Stimulated activated CD4-positive, alpha-beta T cell treated with anti-CD3 and anti-CD28 coated beads, Interleukin-2, amount 100 ng/mL, for 48 hours (primary cell): Measurements from ENCODE around the gene GGA3.
A peak's percentile ranks its signal among the peaks of the same experiment; 100 is the strongest.
"Not testable (repeated sequence)": the region's sequence is repeated elsewhere in the genome, so short reads cannot be mapped to it uniquely, and the experiment has no call there.

Source experiments
- DNase-seq, 2 donors: peaks; one replicate each; pipeline ENCODE4 v3.0.0-alpha.2; 2020

Gene GGA3

DNA sequence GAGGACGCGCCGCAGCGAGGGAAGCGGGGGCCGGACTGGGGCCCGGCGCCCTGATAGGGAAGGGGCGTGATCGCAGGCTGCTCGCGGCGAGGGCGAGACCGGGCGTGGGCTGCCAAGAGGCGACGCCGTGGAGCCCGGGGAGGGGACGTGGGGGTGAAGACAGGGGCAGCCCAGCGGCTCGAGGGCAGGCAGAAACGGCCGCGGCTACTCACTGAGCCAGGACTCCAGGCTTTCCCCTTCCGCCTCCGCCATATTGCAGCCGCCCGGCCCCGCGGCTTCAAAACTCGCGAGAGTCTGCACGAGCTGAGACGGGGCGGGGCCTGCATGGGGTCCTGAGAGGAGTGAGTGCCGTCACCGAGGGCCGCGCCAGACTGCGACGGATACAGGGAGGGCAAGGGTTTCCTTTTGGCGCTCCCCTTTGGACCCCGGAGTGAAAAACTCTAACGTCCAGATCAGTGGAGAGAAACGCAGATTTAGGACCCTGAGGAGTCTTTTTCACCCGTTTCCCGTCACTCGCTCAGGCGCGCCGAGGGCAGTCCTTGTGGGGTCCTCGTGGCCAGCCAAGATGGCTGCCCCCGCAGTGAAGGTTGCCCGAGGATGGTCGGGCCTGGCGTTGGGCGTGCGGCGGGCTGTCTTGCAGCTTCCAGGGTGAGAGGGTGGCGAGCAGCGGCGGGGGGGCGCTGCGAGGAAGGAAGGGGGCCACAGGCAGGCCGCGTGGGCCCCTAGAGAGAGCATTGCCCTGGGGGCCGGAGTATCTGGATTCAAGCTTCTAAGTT, at the start of gene GGA3, which contains the start of gene MRPS7:
TSS of gene GGA3 (minus strand) at position 271 of the 776 bp plus-strand sequence. CDS start at position 252, 19 bp downstream.
TSS of gene MRPS7 (plus strand) at position 544 of the 776 bp plus-strand sequence. CDS start at position 566, 22 bp downstream.
- peak; percentile 93 to 94 for DNase-seq

DNA sequence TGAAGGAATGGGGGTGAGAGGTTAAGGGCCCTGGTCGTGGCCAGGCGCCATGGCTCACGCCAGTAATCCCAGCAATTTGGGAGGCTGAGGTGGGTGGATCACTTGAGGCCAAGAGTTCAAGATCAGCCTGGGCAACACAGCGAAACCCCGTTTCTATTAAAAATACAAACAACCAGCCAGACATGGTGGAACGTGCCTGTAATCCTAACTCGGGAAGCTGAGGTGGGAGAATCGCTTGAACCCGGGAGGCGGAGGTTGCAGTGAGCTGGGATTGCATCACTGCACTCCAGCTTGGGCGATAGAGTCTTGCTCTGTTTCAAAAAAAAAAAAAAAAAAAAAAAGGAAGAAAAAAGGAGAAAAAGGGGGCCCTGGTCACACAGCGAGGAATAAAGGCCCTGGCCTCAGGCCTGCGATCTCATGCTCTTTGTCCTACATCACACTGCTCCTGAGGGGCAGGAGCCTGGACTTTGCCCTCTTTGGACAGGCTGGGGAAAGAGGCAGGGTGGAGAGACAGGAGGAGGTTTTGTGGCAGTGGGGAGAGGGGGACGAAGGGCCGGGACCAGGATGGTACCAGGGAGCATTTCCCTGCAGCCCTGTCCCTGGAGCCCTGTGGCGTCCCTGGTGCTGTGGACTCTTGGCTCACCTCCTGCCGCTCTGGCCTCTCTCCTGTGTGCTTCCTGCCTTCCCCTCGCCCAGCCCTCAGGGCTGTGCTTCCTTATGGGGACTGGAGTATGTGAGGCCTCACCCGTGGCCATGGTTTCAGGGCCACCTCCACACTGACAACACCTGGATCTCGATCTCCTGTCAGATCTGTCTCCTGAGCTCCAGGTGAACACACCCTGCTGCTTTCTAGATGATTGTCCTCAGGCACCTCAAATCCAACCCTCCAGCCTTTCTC, 47.6 kb upstream of the GGA3 start:
- no peak for DNase-seq

DNA sequence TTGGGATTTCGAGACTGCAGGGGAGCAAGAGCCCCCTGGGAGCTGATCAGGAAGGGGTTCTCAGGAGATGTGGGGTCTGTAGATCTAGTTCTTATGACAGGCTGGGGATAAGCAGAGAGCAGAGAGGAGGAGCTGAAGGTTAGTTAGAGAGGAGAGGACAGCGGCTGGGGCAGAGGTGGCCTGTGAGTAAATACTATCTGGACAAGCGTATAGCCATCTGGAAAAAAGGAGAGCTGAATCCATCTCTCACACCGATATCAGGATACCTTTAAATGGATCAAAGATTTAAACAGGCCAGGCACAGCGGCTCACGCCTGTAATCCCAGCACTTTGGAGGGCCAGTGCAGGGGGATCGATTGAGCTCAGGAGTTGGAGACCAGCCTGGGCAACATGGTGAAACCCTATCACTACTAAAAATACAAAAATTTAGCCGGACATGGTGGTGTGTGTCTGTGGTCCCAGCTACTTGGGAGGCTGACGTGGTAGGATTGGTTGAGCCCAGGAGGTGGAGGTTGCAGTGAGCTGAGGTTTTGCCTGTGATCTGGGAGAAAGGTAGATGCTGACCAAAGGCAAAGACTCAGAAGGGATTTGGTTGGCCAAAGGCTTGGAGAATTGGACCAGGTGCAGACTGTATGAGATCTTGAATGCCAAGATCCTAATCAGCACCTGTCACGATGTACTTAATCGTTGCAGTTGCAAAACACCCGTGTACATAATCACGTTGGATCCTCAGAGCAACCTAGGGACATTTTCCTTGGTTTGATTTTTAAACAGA, 46.7 kb upstream of the GGA3 start:
- no peak for DNase-seq

- no peak for DNase-seq
These were observed 40.2 kb upstream of the GGA3 start for GRCh38 chr17:75301502-75302206.

DNA sequence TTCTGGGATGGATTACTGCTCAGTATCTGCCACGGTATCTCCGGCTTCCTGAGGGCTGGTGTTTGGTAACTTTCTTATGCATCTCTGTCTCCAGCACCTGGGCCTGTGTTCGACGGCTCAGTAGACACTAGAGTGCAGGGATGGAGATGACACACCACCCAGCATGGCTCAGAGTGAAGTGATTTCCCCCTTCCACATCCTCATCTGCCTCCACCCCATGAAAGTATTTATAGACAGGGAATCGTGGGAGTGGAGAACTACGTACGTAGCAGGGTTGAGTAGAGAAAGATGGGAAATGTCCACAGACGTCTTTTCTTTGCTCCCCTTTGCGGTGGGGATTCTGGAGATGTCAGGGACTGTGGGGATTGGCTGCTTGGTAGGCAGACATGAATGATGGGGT, 39.6 kb upstream of the GGA3 start:
- DNase-seq = no peak

DNA sequence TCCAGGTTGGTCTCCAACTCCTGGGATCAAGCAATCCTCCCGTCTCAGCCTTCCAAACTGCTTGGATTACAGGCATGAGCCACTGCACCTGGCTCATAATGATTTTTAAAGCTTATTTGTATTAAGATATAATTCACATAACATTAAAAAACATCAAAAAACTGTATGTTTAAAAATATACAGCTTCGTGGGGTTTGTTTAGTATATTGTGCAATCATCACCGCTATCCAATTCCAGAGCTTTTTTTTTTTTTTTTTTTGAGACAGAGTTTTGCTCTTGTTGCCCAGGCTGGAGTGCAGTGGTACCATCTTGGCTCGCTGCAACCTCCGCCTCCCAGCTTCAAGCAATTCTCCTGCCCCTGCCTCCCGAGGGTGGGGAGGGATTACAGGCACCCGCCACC, 38.9 kb upstream of the GGA3 start:
- no peak for DNase-seq

- DNase-seq = peak in 1 of 2 donors; percentile 29
These were observed 34.1 kb upstream of the GGA3 start for GRCh38 chr17:75295201-75296158.

DNA sequence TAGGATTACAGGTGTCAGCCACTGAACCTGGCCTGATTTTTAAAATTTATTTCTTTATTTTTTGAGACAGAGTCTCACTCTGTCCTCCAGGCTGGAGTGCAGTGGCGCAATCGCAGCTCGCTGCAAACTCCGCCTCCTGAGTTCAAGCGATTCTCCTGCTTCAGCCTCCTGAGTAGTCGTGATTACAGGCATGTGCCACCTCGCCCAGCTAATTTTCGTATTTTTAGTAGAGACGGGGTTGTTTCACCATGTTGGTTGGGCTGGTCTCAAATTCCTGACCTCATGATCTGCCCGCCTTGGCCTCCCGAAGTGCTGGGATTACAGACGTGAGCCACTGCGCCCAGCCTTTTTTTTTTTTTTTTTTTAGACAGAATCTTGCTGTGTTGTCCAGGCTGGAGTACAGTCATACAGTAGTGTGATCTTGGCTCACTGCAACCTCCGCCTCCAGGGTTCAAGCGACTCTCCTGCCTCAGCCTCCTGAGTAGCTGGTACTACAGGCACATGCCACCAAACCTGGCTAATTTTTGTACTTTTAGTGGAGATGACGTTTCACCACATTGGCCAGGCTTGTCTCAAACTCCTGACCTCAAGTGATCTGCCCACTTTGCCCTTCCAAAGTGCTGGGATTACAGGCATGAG, 31.5 kb upstream of the GGA3 start:
- not testable (repeated sequence) for DNase-seq

GRCh38 chr17:75289832-75290337, 28.5 kb upstream of the GGA3 start:
- peak; percentile 51 to 54 for DNase-seq

- peak; percentile 92 to 94 for DNase-seq
These were observed 27.9 kb upstream of the GGA3 start, which contains the start of gene SLC25A19 for GRCh38 chr17:75289115-75289831. Gene SLC25A19 (minus strand): TSS chr17:75289433. CDS start chr17:75286764, 2,669 bp downstream.

DNA sequence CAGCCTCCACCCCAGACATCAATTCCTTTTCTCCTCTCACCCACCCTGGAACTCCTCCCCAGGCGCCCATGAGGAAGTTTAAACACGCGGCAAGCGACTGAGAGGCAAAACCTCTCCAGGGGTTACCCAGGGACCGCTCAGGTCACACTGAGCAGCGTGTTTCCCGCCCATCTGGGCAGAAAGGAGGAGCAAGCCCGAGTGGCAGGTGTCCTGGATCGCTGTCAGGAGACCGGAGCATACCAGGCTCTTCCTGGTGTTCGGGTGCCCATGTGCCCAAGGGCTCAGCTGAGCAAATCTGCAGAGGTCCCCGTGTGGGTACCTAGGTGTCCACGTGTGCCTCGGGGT, 27.3 kb upstream of the GGA3 start:
- DNase-seq = peak; percentile 35 to 36

DNA sequence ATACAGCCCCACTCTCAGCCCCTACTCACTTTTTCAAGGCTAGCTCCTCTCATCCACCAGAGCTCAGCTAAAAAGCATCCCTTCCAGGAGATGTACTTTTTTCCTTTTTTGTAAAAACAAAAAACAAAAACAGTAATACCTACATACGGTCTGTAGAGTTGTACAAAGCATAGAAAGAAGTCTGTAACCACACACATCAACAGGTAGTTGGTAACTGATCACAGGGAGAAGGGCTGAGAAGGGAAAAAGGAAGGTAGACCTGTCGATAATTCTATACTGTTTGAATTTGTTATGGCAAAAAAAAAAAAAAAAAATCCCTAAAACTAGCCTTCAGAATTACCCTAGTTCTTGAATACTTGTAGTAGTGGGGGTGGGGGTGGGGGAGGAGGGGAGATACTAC, 27.0 kb upstream of the GGA3 start:
- DNase-seq = no peak

- DNase-seq = no peak
These were observed 25.8 kb upstream of the GGA3 start for GRCh38 chr17:75287221-75287620.

DNA sequence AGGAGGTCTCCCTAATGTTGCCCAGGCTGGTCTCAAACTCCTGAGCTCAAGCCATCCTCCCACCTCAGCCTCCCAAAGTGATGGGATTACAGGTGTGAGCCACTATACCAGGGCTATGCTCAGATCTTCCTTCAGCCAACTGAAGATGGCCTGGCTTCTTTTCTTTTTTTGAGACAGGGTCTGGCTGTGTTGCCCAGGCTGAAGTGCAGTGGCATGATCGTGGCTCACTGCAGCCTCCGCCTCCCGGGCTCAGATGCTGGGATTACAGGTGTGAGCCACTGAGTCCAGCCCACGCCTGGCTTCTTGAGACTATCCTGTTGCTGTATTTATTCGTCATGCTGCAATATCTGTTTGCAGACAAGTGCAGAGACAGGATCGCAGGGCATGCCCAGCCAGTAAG, 23.7 kb upstream of the GGA3 start:
- DNase-seq = no peak

DNA sequence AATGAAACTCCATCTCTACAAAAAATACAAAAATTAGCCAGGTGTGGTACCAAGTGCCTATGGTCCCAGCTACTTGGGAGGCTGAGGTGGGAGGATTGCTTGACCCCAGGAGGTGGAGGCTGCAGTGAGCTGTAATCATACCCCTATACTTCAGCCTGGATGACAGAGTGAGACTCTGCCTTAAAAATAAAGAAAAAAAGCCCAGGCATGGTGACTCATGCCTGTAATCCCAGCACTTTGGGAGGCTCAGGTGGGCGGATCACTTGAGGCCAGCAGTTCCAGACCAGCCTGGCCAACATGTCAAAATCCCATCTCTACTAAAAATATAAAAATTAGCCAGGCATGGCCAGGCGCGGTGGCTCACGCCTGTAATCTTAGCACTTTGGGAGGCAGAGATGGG, 18.8 kb upstream of the GGA3 start:
- DNase-seq = not testable (repeated sequence)

DNA sequence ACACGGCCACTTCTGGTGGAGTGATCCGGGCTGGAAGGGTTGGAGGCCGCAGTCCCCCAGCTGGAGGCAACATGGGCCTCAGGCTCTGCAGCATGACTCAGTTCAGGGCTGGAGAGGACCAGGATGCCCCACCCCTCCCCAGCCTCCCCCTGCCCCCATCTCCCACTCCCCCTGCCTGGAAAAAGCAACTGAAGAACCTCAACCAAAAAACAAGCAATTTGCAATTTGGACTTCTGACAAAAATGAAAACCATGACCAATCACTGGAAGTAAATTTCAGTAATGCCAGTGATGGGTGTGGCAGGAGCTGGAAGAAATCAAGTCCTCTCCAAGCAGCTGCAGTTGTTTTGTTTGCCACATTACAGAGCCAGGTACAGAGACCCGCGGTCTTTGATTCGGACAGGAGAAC, 16.3 kb upstream of the GGA3 start:
- no peak for DNase-seq

- DNase-seq = no peak
These were observed 12.7 kb upstream of the GGA3 start for GRCh38 chr17:75273977-75274708.

DNA sequence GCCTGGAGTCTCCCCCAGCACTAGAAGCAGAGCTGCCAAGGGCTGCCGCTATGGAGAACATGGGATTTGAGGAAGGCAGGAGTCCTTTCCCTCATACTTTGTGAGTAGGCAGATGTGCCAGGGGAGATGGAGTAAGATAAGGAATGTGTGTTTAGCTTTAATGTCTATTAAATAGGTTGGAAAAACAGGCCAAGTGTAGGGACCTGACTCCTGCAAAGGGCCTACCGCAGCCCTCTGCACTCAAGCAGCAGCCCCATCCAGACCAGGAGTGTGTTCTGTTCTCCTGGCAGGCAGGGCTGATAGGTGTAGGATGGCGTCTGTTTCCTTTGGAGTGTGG, 11.4 kb upstream of the GGA3 start:
- no peak for DNase-seq
